Activated CD4-positive, alpha-beta memory T cell treated with anti-CD3 and anti-CD28 coated beads, Interleukin-2, amount 10 ng/mL, durations not matched to agents 7 days and 5 days (primary cell): Measurements from ENCODE around the gene UBE2S. TPM values are rescaled to one million over a fixed set of nuclear protein-coding genes. Genes with fewer than 3 reads are reported as not detected.
"Not testable (repeated sequence)": the region's sequence is repeated elsewhere in the genome, so short reads cannot be mapped to it uniquely, and the experiment has no call there.

Experiments used
- CTCF ChIA-PET: fragments of 350-600 bp; sonication (Branson Sonifier 250); formaldehyde crosslinking; loops from one replicate; lab custom pipeline; 2021; ENCODE audit warnings: antibody characterized with exemption, inconsistent platforms; lab: Charles Lee
- POLR2A ChIA-PET: fragments of 350-600 bp; sonication (Branson Sonifier 250); formaldehyde crosslinking; loops from one replicate; lab custom pipeline; 2021; ENCODE audit warnings: antibody characterized with exemption; lab: Charles Lee
- DNase-seq: peaks from one replicate; pipeline ENCODE4 v3.0.0-alpha.2; 2020
- H3K27ac Mint-ChIP-seq: one replicate; pipeline ENCODE4 v1.8.0; 2021; ENCODE audit warnings: mild to moderate bottlenecking, mixed read lengths
- H3K27me3 Mint-ChIP-seq: one replicate; pipeline ENCODE4 v1.8.0; 2021; ENCODE audit warnings: mixed read lengths
- H3K36me3 Mint-ChIP-seq: one replicate; pipeline ENCODE4 v1.8.0; 2021; ENCODE audit warnings: low read depth, mixed read lengths
- H3K4me1 Mint-ChIP-seq: one replicate; pipeline ENCODE4 v1.8.0; 2021; ENCODE audit warnings: mixed read lengths
- H3K4me3 Mint-ChIP-seq: one replicate; pipeline ENCODE4 v1.8.0; 2021; ENCODE audit warnings: mild to moderate bottlenecking, mixed read lengths
- H3K9me3 Mint-ChIP-seq: one replicate; pipeline ENCODE4 v1.8.0; 2021; ENCODE audit warnings: mixed read lengths
- total RNA-seq, 2 experiments: library from RNA; stranded (reverse); gene quantifications; one replicate each; pipeline ENCODE4 v1.2.3, GENCODE V29; 2021

Gene UBE2S
- total RNA-seq, 2 experiments from 2014 or later = 277 to 284 TPM

GRCh38 chr19:55409179-55409578, 1.6 kb upstream of the UBE2S start:
- DNase-seq, H3K4me3 Mint-ChIP-seq, H3K9me3 Mint-ChIP-seq: not testable (repeated sequence)
- Mint-ChIP-seq H3K36me3 (peaks cover 35% of the 10 kb centered on the region), H3K4me1 (peaks cover 35% of the 10 kb centered on the region), H3K27ac (peak overlapping the region; percentile 97), H3K27me3 (peaks cover 16% of the 10 kb centered on the region)
- CTCF ChIA-PET = interaction anchor here (0.6 to 1.7 kb wide), 8 partner anchors 9 to 217 kb away, joined by 3 to 6 read pairs (median 4); no protein-coding TSS in a partner anchor
- POLR2A ChIA-PET = interaction anchor here (0.8 to 4.9 kb wide), 6 partner anchors 9 to 156 kb away, joined by 3 to 77 read pairs (median 4); partner anchors contain the start of genes PPP6R1, RPL28 and TMEM238

GRCh38 chr19:55408533-55408872, 915 bp upstream of the UBE2S start:
- Mint-ChIP-seq H3K27me3 (peaks cover 14% of the 10 kb centered on the region), H3K27ac (peak overlapping the region; percentile 97), H3K4me1 (peaks cover 40% of the 10 kb centered on the region), H3K4me3 (peak overlapping the region; percentile 83), H3K36me3 (peaks cover 40% of the 10 kb centered on the region), H3K9me3 (peaks cover 5% of the 10 kb centered on the region)
- DNase-seq = no peak
- POLR2A ChIA-PET = interaction anchor here (0.8 to 4.9 kb wide), 8 partner anchors 9 to 155 kb away, joined by 3 to 77 read pairs (median 4); partner anchors contain the start of genes PPP6R1, RPL28 and TMEM238
- CTCF ChIA-PET = interaction anchor here (0.8 to 1.7 kb wide), 4 partner anchors 9 to 107 kb away, joined by 4 to 5 read pairs (median 4); no protein-coding TSS in a partner anchor

DNA sequence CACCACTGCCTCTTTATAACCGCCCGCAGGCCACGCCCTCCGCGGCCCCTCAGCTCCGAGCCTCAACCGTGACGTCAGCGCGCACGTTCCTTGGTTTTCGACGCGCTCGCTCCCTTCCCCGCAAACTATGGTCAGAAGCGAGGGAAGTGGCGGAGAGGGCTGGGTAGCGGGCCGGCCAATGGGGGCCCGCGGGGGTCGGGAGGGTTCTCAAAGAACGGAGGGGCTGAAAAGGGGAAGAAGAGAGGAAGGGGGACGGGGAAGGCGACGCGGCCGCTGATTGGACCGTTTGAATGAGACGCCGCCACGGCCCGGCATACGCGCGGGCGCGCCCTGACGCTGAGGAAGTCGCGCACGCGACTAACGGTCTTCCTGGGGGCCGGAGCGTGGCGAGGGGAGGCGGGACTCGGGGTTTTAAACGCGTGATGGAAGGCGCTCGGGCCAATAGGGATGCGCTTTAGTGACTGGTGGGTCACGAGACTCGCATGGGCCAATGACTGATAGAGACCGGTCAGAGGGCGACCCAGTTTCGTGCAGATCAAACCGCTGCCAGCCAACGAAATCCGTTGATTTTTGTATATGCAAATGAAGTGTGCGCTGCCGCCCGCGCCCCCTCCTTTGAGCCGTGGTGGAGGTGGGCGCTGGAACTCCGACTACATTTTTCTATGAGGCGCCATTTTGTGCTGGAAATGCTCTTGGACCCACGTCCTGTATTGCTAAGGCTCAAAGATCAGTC, 378 bp upstream of the UBE2S start:
- peaks cover 5% of the 10 kb centered on the region for H3K9me3 Mint-ChIP-seq
- ChIA-PET POLR2A (interaction anchor here (0.6 to 12.3 kb wide), 40 partner anchors 10 to 327 kb away, joined by 3 to 224 read pairs (median 4); partner anchors contain the start of genes HSPBP1, ISOC2, KMT5C and PPP1R12C), CTCF (interaction anchor here (1.0 to 1.5 kb wide), 5 partner anchors 10 to 266 kb away, joined by 3 to 5 read pairs (median 4); partner anchors contain the start of gene TMEM238)
- H3K4me1 Mint-ChIP-seq = peaks cover 45% of the 10 kb centered on the region
- H3K4me3 Mint-ChIP-seq = peak overlapping the region; percentile 83
- peak overlapping the region; percentile 97 for H3K27ac Mint-ChIP-seq
- peaks cover 45% of the 10 kb centered on the region for H3K36me3 Mint-ChIP-seq
- DNase-seq = peak; percentile 99
- H3K27me3 Mint-ChIP-seq = peaks cover 14% of the 10 kb centered on the region

- POLR2A ChIA-PET = interaction anchor here (0.6 to 12.3 kb wide), 35 partner anchors 9 to 320 kb away, joined by 3 to 224 read pairs (median 5); partner anchors contain the start of genes HSPBP1, ISOC2, KMT5C and PPP1R12C
These were observed 600 bp downstream of the UBE2S start for GRCh38 chr19:55406826-55407549.

GRCh38 chr19:55406091-55406825, 1.3 kb downstream of the UBE2S start:
- DNase-seq = no peak
- Mint-ChIP-seq H3K4me3 (peak overlapping the region; percentile 83), H3K27me3 (peaks cover 6% of the 10 kb centered on the region), H3K4me1 (peaks cover 57% of the 10 kb centered on the region), H3K9me3 (peaks cover 5% of the 10 kb centered on the region), H3K27ac (peak overlapping the region; percentile 83), H3K36me3 (peaks cover 59% of the 10 kb centered on the region)
- ChIA-PET CTCF (interaction anchor here (1.1 kb wide), 1 partner anchor 152 kb away, joined by 3 read pairs; no protein-coding TSS in a partner anchor), POLR2A (interaction anchor here (1.0 to 12.3 kb wide), 11 partner anchors 8 to 320 kb away, joined by 3 to 224 read pairs (median 10); partner anchors contain the start of genes RPL28, TMEM238 and ZNF865)

More at GRCh38 chr19:55406826-55407549, 600 bp downstream of the UBE2S start:
- peak; percentile 36 for DNase-seq
- CTCF ChIA-PET = interaction anchor here (1.0 to 1.4 kb wide), 4 partner anchors 11 to 265 kb away, joined by 3 to 5 read pairs (median 4); partner anchors contain the start of gene TMEM238
- peaks cover 55% of the 10 kb centered on the region for H3K36me3 Mint-ChIP-seq
- H3K27ac Mint-ChIP-seq = peak overlapping the region; percentile 83
- H3K27me3 Mint-ChIP-seq = peaks cover 13% of the 10 kb centered on the region
- H3K4me3 Mint-ChIP-seq = peak overlapping the region; percentile 83
- peaks cover 54% of the 10 kb centered on the region for H3K4me1 Mint-ChIP-seq
- peaks cover 5% of the 10 kb centered on the region for H3K9me3 Mint-ChIP-seq

- Mint-ChIP-seq H3K4me3 (peak overlapping the region; percentile 83), H3K4me1 (peaks cover 59% of the 10 kb centered on the region), H3K36me3 (peaks cover 65% of the 10 kb centered on the region), H3K27me3 (peaks cover 1% of the 10 kb centered on the region), H3K9me3 (peaks cover 5% of the 10 kb centered on the region), H3K27ac (peak overlapping the region; percentile 83)
- no peak for DNase-seq
- ChIA-PET CTCF (interaction anchor here (0.6 kb wide), 1 partner anchor 62 kb away, joined by 3 read pairs; no protein-coding TSS in a partner anchor), POLR2A (interaction anchor here (1.5 to 12.3 kb wide), 6 partner anchors 12 to 319 kb away, joined by 3 to 224 read pairs (median 39); partner anchors contain the start of genes RPL28 and TMEM238)
These were observed 1.9 kb downstream of the UBE2S start for GRCh38 chr19:55405638-55406037.

DNA sequence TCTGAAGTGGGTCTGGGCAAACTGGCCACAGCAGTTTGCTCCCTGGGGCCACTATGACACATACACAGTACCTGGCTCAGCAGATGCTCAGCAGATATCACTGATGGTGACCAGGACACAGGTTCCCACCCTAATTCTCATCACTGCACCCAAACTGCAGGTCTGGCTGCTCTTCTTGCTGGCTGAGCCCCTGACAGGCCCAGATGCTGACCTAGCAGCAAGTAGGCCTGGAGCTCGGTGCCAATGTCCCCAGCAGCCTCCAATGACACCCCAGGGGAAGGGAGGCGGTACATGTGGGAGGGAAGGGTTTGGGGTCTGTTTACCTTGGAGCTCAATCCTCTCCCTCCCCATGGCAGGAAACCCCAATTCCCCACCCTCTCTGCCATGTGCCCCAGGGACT, 5.1 kb downstream of the UBE2S start:
- Mint-ChIP-seq H3K9me3 (no peaks in the 10 kb centered on the region), H3K36me3 (peaks cover 67% of the 10 kb centered on the region), H3K4me1 (peaks cover 73% of the 10 kb centered on the region), H3K4me3 (no peak overlapping the region), H3K27me3 (no peaks in the 10 kb centered on the region), H3K27ac (no peak overlapping the region)
- ChIA-PET CTCF (interaction anchor here (1.2 kb wide), 1 partner anchor 18 kb away, joined by 4 read pairs; the partner anchor contains the start of gene TMEM238), POLR2A (interaction anchor here (0.8 to 12.3 kb wide), 5 partner anchors 12 to 149 kb away, joined by 3 to 224 read pairs (median 6); partner anchors contain the start of genes RPL28 and TMEM238)
- no peak for DNase-seq

DNA sequence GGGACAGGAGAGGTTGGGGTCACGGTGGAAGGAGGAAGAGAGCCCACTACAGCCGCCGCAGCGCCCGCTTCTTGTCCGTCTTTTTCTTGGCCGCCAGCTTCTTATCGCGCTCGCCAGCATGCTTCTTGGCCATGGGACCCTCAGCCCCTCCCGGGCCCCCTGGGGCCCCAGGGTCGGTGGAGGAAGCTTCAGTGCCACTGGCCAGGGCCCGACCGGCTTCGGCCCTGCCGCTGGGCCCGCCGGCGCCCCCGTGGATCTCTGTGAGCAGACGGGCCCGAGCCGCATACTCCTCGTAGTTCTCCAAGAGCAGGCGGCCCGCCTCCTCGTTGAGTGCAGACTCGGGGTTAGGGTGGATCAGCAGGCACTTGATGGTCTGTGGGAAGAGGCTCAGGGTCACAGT, 6.2 kb downstream of the UBE2S start:
- H3K36me3 Mint-ChIP-seq = peaks cover 61% of the 10 kb centered on the region
- H3K27me3 Mint-ChIP-seq, H3K9me3 Mint-ChIP-seq, H3K4me3 Mint-ChIP-seq, H3K27ac Mint-ChIP-seq, DNase-seq, CTCF ChIA-PET: not testable (repeated sequence)
- peaks cover 72% of the 10 kb centered on the region for H3K4me1 Mint-ChIP-seq
- POLR2A ChIA-PET = interaction anchor here (1.1 to 12.3 kb wide), 4 partner anchors 11 to 141 kb away, joined by 3 to 224 read pairs (median 6); partner anchors contain the start of genes RPL28 and TMEM238

- no peak overlapping the region for H3K27ac Mint-ChIP-seq
These were observed 7.1 kb downstream of the UBE2S start for GRCh38 chr19:55400281-55401087.

DNA sequence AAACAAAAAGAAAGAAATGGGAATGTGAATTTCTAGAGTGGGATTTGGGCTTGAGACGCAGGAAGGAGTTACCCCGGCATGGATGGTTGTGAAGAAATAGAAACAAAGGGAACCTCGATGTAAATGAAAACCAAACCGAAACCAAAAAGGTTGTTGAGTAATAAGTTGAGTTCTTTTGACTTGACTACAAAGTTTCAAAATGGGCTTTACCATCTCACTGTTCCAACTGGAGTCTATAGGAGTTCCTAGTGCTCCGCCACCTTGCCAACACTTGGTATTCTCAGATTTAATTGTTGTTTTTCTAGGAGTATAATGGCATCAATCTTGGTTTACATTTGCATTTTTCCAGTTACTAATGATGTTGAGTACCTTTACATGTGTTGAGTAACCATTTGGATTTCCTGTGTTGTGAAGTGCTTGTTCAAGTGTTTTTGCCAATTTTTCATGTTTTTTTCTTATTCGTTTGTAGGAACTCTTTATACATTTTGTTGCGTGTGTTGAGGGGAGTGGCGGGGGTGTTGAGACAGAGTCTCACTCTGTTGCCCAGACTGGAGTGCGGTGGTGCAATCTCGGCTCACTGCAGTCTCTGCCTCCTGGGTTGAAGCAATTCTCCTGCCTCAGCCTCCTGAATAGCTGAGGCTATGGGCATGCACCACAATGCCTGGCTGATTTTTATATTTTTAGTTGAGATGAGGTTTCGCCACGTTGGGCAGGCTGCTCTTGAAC, 9.2 kb downstream of the UBE2S start:
- no peak for DNase-seq
- ChIA-PET POLR2A (interaction anchor here (2.9 to 12.3 kb wide), 3 partner anchors 8 to 15 kb away, joined by 16 to 224 read pairs (median 30); partner anchors contain the start of genes RPL28, TMEM238 and UBE2S), CTCF (interaction anchor here (1.5 kb wide), 1 partner anchor 97 kb away, joined by 3 read pairs; no protein-coding TSS in a partner anchor)
- peak overlapping the region; percentile 77 for H3K27ac Mint-ChIP-seq
- no peaks in the 10 kb centered on the region for H3K27me3 Mint-ChIP-seq
- peak overlapping the region; percentile 19 for H3K4me3 Mint-ChIP-seq
- H3K9me3 Mint-ChIP-seq = no peaks in the 10 kb centered on the region
- peaks cover 36% of the 10 kb centered on the region for H3K36me3 Mint-ChIP-seq
- H3K4me1 Mint-ChIP-seq = peaks cover 48% of the 10 kb centered on the region

More at GRCh38 chr19:55400281-55401087, 7.1 kb downstream of the UBE2S start:
- Mint-ChIP-seq H3K9me3 (no peaks in the 10 kb centered on the region), H3K4me3 (no peak overlapping the region), H3K4me1 (peaks cover 63% of the 10 kb centered on the region), H3K27me3 (no peaks in the 10 kb centered on the region), H3K36me3 (peaks cover 52% of the 10 kb centered on the region)
- DNase-seq = no peak
- ChIA-PET POLR2A (interaction anchor here (1.0 to 12.3 kb wide), 3 partner anchors 10 to 145 kb away, joined by 3 to 224 read pairs (median 7); partner anchors contain the start of genes RPL28 and TMEM238), CTCF (no interaction called here)
